HG03378 (cell line): ENCODE measurements around the gene GSX1.

Experiments
- ATAC-seq: cut with Tn5 transposase; IDR thresholded peaks from one replicate; pipeline ENCODE4 v1.9.1; 2021; ENCODE audit warnings: mild to moderate bottlenecking, moderate library complexity; ENCODE audit not compliant: unreplicated experiment

Gene GSX1

DNA sequence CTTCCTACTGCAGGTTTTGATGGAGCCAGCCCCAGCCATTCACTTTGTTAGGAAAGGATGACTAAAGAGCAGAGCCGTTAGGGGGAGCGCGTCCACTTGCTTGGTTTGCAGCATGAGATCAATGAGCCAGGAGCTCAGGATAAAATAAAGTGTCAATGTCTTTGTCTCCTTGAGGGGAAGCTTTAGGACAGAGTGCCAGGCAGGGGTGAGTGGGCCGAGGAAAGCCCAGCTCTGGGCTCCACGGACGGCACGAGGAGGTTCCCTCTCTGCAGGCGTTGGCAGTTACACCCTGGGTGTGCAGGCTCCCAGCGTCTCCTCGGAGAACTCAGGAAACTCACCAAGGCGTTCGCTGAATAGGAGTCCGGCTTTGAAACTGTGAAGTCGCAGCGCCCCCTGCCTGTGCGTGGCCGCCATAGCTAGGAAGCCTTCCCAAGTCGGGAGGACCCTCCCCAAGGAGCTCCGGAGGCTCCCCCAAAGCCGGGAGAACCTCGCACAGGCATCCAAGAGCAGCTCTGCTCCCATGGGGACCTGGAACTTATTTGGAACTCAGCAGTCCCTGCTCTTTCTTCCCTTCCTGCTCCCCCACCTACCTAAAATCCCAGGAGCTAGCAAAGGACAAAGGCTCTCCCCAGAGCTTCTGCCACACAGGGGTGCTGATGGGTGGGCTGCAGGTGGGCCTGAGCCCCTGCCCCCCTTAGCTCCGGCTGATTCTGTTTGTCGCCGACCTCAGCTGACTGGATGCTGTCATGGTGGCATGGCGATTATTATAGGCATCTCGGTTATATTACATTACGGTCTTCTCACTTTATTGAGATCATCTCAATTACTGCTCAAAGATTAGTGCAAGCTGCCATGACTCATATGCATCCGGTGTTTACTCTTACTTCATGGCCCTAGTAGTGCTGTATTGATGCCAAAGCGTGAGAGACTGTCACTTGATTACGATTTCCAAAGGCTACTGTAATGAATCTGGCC is 34.4 kb downstream of the GSX1 start:
- ATAC-seq, result no peak

DNA sequence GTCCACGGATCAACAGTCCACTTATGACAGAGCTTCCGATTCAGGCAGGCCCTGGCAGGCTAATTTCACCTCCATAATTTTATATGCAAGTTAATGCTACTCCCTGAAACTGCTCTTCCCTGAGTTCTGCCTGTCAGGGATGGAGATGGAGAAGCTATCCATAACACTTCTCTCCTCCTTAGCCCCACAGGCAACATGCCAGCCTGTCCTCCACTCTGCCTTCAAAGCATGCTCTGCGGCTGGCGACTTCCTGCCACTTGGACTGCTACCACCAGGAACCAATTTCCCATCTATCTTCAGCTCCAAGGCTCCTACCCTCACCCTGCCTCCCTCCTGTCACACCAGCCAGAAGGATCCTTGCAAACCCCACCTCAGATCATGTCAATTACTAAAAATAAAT is 35.4 kb downstream of the GSX1 start:
- ATAC-seq, result no peak

- no peak for ATAC-seq
Measured at GRCh38 chr13:27830010-27830409, 37.7 kb downstream of the GSX1 start.

GRCh38 chr13:27833206-27833605 is 40.9 kb downstream of the GSX1 start:
- ATAC-seq, result no peak

- no peak for ATAC-seq
Measured at GRCh38 chr13:27834095-27834494, 41.8 kb downstream of the GSX1 start.

GRCh38 chr13:27835799-27836198 is 43.5 kb downstream of the GSX1 start:
- ATAC-seq, result no peak

DNA sequence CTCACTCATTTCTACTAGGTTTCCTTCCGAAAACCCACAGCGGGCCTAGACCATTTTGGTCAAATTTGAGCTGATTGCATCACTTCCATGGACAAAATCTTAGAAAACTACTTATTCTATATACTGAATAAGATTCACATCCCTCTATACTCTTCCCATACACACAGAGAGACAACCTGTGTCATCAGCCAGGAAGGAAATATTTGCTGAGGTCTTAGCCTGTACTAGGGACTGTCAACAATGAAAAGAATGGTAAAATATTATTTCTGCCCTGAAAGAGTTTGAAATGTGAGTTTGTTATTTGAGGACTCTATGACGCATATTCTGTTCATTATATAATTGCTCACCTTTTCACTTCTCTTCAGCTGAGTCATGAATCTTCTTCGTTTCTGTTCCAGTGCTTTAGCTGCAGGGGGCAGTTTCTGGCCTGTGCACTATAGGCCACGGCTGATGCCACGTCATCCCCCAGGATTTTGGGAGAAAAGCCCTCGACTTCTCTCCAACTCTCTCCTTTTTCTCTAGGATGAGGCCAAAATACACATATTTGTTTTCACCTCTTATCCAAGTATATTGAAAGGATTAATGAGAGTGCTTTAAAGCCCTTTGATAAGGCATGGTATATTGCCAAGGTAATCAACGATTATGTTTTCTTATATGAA is 47.7 kb downstream of the GSX1 start:
- no peak for ATAC-seq

- ATAC-seq, result no peak
Measured at GRCh38 chr13:27842571-27842970, 50.3 kb downstream of the GSX1 start.
